HG03565 (cell line): ENCODE results near the gene SCMH1.

Source experiments
- ATAC-seq: cut with Tn5 transposase; IDR thresholded peaks from one replicate; pipeline ENCODE4 v1.9.1; 2021; ENCODE audit warnings: mild to moderate bottlenecking, moderate library complexity; ENCODE audit not compliant: unreplicated experiment

SCMH1 gene

DNA sequence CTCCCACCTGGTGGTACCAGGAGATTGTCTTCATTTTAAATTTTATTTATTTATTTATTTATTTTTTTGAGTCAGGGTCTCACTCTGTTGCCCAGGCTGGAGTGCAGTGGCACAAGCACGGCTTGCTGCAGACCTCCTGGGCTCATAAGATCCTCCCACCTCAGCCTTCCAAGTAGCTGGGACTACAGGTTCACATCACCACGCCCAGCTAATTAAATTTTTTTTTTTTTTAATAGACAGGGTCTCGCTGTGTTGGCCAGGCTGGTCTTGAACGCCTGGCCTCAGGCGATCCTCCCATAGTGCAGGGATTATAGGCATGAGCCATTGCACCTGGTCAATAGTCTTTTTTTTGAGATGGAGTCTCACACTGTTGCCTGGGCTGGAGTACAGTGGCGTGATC, 229.1 kb downstream of the SCMH1 start:
- no peak for ATAC-seq

- no peak for ATAC-seq
Observed at GRCh38 chr1:41010345-41010744, 231.8 kb downstream of the SCMH1 start.

DNA sequence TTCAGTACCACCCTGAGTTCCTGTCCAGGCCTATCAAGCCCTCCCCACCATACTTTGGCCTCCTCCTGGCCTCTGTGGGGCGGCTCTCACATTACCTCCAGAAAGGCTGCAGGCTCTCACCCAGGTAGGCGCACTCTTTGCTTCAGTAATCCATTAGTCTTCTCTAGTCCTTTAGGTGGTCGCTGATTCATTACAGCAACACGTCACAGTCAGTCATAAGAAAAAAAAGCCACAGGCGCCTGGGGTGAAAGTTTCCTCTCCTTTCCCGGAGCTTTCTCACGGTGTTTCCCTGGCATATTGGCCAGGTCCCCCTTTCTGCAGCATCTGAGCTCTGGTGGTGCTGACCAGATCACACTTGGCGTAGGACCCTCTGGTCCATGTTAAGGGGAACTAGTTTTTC, 232.6 kb downstream of the SCMH1 start:
- no peak for ATAC-seq

DNA sequence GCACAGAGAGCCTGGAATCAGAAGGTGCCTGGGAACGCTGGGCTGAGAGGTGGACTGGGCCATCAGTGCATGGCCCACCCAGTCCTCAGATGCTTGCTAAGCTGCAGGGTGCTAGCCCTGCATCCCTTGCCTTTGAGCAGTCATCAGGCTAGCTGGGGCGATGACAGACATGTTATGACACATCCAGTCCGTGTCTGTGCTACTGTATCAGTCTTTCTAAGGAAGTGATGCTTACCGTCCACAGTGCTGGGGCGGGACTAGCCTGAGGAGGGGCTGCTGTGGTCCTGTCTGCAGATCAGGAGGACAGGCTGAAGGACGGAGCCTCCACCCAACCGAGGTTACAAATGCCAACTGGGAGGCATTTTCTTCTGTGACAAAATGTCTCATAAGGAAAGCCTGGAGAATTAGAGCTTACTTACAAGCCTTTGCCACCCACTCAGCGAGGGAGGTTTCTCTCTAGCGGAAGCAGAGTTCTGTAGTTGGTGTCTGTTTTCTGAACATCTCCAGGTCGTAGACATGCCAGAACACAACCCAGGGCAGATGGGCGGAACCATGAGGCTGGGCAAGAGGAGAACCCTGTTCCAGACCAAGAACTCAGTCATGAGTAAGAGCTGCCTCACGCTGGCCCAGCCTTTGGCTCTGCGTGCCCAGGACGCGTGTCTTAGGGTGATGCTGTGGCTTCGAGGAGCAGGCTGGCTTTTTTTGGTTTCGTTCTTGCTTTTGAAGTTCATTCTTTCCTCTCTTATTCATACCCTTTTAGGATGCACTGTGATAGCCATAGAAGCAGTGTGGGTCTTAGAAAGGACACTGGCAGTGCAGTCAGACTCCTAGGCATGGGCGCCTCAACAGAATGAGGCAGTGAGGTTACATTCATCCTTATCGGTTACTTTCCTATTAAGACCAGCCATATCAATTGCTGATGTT, 234.9 kb downstream of the SCMH1 start:
- no peak for ATAC-seq

GRCh38 chr1:41005876-41006275, 236.2 kb downstream of the SCMH1 start:
- no peak for ATAC-seq

DNA sequence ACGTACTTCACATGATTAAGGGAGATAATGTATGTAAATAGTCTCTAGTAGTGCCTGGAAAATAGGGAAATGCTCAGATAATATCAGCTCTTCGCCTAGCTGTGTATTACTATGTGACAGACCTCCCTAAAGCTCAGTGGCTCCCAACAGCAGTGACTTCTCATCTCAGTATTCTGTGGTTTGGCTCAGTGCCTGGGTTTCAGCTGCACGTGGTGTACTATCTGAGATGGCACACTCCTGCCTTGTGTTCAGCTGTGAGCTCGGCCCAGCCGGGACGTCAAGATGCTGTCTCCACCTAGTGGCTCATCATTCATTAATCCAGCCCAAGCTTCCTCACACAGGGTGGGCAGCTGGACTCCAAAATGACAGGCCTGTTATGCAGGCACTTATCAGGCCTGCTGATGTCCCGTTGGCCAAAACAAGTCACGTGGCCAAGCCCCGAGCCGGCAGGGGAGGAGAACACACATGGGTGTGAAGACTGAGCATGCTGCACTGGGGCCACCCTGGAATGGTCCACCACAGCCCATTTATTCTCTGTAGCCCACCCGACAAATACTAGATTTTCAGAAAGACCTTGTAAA, 238.4 kb downstream of the SCMH1 start:
- peak; percentile 96 for ATAC-seq

- no peak for ATAC-seq
Observed at GRCh38 chr1:41003127-41003639, 238.9 kb downstream of the SCMH1 start.

GRCh38 chr1:40998668-40999067, 243.4 kb downstream of the SCMH1 start:
- no peak for ATAC-seq

DNA sequence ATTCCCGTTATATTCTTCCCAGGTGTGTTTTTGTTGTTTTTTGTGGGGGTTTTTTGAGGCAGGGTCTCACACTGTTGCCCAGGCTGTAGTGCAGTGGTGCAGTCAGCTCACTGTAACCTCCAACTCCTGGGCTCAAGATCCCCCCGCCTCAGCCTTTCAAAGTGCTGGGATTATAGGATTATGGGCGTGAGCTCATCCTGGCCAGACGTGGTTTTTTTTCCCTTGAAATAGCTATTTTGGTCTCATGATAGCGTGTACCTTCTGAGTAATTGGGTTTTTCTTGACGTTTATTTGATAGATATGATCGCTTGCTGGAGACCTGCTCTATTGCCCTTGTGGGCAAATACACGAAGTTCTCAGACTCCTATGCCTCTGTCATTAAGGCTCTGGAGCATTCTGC, 245.0 kb downstream of the SCMH1 start:
- no peak for ATAC-seq

- no peak for ATAC-seq
Observed at GRCh38 chr1:40989066-40989465, 253.0 kb downstream of the SCMH1 start.

DNA sequence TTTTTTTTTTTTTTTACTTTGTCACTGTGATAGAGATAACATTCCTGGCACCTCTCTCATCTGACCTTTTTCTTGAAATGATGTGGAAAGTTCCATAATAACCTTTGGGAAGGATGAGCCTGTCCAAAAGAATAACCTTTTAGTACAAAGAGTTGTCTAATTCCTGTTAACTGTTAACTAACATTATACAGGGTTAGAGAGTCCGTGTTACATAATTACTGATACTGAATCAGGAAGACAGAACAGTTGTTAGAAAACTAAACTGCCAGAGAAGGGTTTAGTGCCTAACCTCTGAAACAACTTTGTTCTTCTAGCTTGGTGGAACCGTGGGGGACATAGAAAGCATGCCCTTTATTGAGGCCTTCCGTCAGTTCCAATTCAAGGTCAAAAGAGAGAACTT, 253.8 kb downstream of the SCMH1 start:
- ATAC-seq = no peak

- no peak for ATAC-seq
Observed at GRCh38 chr1:40987439-40988276, 254.4 kb downstream of the SCMH1 start.

DNA sequence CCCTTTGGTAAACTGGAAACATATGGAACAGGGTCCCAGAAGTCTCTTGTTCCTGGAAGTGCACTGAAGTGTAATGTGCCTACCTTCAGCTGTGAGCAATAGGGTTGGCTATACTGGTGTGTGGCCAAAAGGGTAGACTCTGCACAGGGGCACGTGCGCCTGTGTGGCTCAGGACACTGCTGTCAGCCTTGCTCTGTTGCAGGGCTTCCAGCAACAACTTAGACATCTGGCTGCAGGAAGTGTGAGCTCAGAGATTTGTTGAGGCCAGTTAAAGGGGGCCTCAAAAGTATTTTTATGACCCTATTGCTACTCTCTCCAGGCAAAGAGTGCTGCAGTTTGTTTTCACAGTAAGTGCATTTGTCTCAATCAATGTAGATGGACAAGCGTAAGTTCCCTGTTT, 255.2 kb downstream of the SCMH1 start:
- no peak for ATAC-seq

DNA sequence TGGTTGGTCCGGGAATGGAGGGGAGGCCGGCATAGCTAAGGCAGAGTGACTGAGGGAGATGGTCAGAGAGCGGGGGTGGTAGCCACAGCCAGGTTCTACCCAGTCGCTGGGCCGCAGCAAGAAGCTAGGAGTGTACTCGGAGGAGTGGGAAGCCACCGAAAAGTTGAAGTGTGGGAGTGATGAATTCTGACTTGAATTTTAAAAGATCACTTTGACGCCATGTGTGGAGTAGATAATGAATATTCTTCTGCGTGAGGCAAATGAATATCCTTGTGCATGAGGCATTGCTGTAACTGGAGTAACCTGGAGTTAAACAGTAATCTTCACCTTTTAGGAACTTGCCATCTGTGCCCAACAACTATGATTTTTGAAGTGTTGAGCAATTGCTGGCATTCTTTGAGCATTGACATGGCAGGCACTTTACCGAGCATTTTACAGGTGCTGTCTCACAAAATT, 255.8 kb downstream of the SCMH1 start:
- ATAC-seq = no peak

GRCh38 chr1:40985875-40986274, 256.2 kb downstream of the SCMH1 start:
- ATAC-seq = no peak

- ATAC-seq = no peak
Observed at GRCh38 chr1:40985161-40985560, 256.9 kb downstream of the SCMH1 start.

GRCh38 chr1:40984531-40984930, 257.6 kb downstream of the SCMH1 start:
- no peak for ATAC-seq

GRCh38 chr1:40984066-40984465, 258.0 kb downstream of the SCMH1 start:
- ATAC-seq = no peak

DNA sequence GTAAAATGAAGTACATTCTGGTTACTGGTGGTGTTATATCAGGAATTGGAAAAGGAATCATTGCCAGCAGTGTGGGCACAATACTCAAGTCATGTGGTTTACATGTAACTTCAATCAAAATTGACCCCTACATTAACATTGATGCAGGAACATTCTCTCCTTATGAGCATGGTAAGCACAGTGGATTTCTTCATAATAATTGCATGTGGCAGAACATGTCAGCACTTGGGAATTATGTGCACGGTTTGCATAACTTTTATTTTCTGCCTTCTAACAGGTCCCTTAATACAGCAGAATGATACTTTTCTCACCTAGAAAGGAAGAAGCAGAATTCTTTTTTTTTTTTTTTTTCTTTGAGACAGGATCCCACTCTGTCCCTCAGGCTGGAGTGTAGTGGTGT, 258.8 kb downstream of the SCMH1 start:
- no peak for ATAC-seq

DNA sequence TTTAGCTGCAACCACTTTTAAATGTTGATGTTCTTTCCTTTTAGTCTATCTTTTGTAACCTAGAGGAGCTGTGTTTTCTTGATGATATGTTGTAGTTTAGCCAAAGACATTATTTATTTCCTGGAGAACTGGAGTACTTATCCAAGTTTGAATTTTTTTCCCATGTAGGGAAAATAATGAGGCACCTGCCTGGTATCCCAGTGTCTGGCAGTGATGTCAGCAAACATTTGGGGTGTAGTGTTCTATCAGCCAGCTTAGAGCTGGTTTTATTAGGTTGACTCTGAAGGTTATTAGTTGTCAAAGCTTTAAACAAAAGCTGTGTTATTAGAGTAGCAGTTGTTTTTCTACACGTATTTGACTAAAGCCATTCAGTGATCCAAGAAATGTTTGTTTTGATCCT, 259.4 kb downstream of the SCMH1 start:
- ATAC-seq = no peak
